ENCODE measurements around the gene KCNQ1OT1.

GRCh38 chr11:2703363-2704141 is 3.8 kb upstream of the KCNQ1OT1 start:
- TF ChIP-seq RXRA (IDR thresholded peaks at IDR 0.05; ENCODE audit: borderline replicate concordance, low read depth) (no peak), REST (IDR thresholded peaks at IDR 0.05; ENCODE audit: low read depth, low read length) (no peak), GABPA (IDR thresholded peaks at IDR 0.05; ENCODE audit: low read depth) (no peak), TAF1 (IDR thresholded peaks at IDR 0.05; ENCODE audit: borderline replicate concordance, low read depth, low read length) (no peak), POLR2AphosphoS5 (IDR thresholded peaks at IDR 0.05; ENCODE audit: low read depth, low read length) (no peak), MEF2A (IDR thresholded peaks at IDR 0.05; ENCODE audit: borderline replicate concordance, low read depth) (no peak), CTCF (IDR thresholded peaks at IDR 0.05) (no peak), TEAD4 (IDR thresholded peaks at IDR 0.05; ENCODE audit: borderline replicate concordance, insufficient read depth) (no peak), CHD2 (IDR thresholded peaks at IDR 0.05; ENCODE audit: low read length, partially characterized antibody) (no peak), EP300 (IDR thresholded peaks at IDR 0.05; ENCODE audit: borderline replicate concordance in 1 of 2, low read depth in 1 of 2, low read length in 1 of 2) (no peak), ELF1 (IDR thresholded peaks at IDR 0.05) (no peak)

Data from SK-N-SH (cell line).